ENCODE data around the gene TMEM117.
"Not testable (repeated sequence)": the region's sequence is repeated elsewhere in the genome, so short reads cannot be mapped to it uniquely, and the experiment has no call there.

TMEM117 gene

DNA sequence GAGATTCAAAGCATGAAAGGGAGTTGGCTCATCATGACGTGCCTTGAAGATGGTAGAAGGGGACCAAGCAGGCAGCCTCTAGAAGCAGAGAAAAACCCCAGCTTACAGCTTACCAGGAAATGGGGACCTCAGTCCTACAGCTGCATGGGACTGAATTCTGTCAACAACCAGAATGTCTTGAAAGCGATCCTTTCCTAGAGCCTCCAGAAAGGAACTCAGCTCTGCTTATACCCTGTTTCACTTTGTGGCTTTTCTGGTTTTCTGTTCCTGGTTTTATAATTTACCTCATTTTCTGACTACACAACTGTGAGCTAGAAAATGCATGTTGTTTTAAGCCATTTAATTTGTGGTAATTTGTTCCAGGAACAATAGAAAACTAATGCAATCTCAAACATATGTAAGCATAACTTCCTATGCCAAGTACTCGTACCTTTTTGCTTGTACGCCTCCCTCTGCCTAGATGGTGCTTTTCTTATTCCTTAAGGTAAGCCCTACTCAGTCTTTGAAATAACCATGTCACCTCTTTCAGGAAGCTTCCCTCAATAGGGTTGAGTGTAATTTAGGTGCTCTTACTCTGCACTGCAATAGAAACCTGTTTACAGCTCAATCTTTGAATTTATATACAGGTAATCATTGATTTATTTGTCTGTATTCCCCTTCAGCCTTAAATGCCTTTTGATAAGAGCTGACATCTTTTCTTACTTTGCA, 348.8 kb downstream of the TMEM117 start:
- H3K4me3 ChIP-seq (ENCODE audit: low read depth, low read length), result no peak overlapping the region
- no peak for TF ChIP-seq CTCF (conservative IDR thresholded peaks at IDR 0.05; ENCODE audit: low read depth, low read length)

DNA sequence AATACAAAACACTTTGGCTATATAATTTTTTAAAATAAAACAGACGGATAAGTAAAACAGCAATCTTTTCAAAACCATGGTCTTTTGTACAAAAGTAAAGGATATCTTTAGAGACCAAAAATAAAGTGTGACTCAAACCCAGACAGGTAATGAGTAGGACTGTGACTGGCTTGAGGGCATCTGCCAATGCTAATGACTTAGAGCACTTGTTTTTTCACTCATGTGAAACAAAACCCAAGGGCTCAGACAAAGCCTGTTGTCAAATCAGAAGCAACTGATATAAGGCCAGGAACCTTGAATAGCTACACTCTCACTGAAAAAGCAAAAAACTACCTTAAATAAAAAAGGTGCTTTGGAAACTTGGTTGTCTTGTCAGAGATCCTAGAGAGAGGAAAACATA, 357.4 kb downstream of the TMEM117 start:
- no peak for TF ChIP-seq CTCF (conservative IDR thresholded peaks at IDR 0.05; ENCODE audit: low read depth, low read length)
- DNase-seq (ENCODE audit: low read depth), result no peak
- no peak overlapping the region for H3K4me3 ChIP-seq (ENCODE audit: low read depth, low read length)

More for the DNA sequence above, 348.8 kb downstream of the TMEM117 start:
- no peak for DNase-seq (ENCODE audit: low read depth)

DNA sequence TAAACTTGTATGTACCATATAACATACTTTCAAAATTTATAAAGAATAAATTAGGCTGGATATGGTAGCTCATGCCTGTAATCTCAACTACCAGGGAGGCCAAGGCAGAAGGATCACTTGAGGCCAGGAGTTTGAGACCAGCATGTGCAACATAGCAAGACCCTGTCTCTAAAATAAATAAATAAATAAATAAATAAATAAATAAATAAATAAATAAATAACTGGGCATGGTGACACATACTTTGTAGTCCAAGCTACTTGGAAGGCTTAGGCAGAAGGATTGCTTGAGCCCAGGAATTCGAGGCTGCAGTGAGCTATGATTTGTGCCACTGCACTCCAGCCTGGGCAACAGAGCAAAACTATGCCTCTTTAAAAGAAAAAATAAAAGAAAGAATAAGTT, 359.8 kb downstream of the TMEM117 start:
- DNase-seq (ENCODE audit: low read depth), result not testable (repeated sequence)

DNA sequence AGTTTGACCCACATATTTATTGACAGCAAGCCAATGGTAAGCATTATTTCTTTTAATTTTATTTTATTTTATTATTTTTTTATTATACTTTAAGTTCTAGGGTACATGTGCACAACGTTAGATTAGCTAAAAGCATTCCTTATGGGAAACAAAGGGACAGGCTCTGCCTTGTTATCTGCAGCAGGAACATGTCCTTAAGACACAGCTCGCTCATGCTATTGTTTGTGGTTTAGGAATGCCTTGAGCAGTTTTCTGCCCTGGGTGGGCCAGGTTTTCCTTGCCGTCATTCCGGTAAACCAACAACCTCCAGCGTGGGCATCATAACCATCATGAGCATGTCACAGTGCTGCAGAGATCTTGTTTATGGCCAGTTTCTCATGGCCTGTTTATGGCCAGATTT, 370.2 kb downstream of the TMEM117 start:
- TF ChIP-seq CTCF (conservative IDR thresholded peaks at IDR 0.05; ENCODE audit: low read depth, low read length), result no peak
- no peak overlapping the region for H3K4me3 ChIP-seq (ENCODE audit: low read depth, low read length)
- no peak for DNase-seq (ENCODE audit: low read depth)

More for the DNA sequence above, 359.8 kb downstream of the TMEM117 start:
- H3K4me3 ChIP-seq (ENCODE audit: low read depth, low read length), result not testable (repeated sequence)

- H3K4me3 ChIP-seq (ENCODE audit: low read depth, low read length), result no peak overlapping the region
- no peak for DNase-seq (ENCODE audit: low read depth)
- TF ChIP-seq CTCF (conservative IDR thresholded peaks at IDR 0.05; ENCODE audit: low read depth, low read length), result no peak
These were observed 381.4 kb downstream of the TMEM117 start for GRCh38 chr12:44217146-44217883.

DNA sequence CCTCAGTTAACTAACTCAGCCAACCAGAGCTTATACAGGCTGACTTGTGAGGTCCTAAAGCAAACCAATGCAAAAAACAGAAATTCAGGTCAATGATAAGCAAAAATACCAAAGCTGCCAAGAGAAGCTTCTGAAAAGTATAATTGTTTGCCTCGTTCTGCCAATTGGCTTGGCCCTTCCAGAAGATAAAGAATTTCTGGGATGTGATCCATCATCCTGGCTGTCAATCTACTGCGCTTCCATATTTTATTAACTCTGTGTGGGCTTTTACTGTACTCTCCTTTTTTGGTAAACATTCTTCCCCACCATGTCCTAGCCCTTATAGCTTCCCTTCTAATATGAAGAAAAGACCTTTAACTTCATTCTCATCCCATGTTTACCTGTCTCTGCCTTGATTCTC, 387.9 kb downstream of the TMEM117 start:
- DNase-seq (ENCODE audit: low read depth), result no peak
- TF ChIP-seq CTCF (conservative IDR thresholded peaks at IDR 0.05; ENCODE audit: low read depth, low read length), result no peak
- H3K4me3 ChIP-seq (ENCODE audit: low read depth, low read length), result no peak overlapping the region

DNA sequence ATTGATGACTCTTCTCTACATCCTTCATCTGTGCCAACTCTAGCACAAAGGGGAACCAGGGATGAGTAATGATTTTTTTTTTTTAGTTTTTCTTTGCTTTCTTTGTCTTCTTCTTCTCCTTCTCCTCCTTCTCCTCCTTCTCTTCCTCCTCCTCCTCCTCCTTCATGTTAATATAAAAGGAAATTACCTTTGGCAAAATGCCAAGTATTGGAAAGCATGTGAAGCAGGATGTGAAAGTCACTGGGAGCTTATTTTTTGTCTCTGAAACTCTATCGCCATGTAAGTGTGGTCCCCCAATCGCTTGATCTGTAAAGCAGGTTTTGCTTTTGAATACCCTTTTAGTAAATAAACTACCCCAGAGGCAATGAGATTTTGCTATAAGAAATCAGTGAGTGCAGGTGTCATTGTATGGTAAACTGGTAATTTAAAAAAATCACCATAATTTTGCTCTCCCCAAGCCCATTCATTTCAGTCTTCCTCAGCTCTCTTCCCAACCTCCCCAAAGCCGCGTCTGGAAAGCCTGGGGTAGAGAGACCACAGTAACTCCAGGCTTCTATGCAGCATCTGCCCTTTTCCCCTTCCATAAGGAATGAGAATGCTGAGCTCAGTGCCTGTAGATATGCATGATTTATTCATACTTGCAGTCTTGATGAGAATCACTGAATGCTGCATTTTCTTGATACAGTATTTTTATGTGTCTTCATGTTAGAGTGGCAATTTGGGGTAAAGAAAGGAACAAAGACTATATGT, 388.7 kb downstream of the TMEM117 start:
- no peak for TF ChIP-seq CTCF (conservative IDR thresholded peaks at IDR 0.05; ENCODE audit: low read depth, low read length)
- H3K4me3 ChIP-seq (ENCODE audit: low read depth, low read length), result no peak overlapping the region
- DNase-seq (ENCODE audit: low read depth), result no peak
